Panc1 (cell line): Measurements from ENCODE around the gene C16orf86. TPM values are rescaled to one million over a fixed set of nuclear protein-coding genes. Genes with fewer than 3 reads are reported as not detected.

Experiments
- ATAC-seq: fragments of 200-7000 bp; cut with Tn5 transposase; 2 replicates; pipeline ENCODE4 v1.9.1; 2020; ENCODE audit warnings: mild to moderate bottlenecking, moderate library complexity
- BruUV-seq: library from RNA; stranded (reverse); fragments of 400-500 nt; replicated peaks from 2 replicates; lab custom pipeline; 2021; lab: Mats Ljungman, UMichigan
- CTCF ChIA-PET: fragments of 300-600 bp; sonication (Branson Sonifier 250); formaldehyde crosslinking; loops from one replicate; lab custom pipeline; 2022; ENCODE audit warnings: antibody characterized with exemption; lab: Charles Lee
- POLR2A ChIA-PET: fragments of 300-600 bp; sonication (Branson Sonifier 250); formaldehyde crosslinking; loops from one replicate; lab custom pipeline; 2022; ENCODE audit warnings: antibody characterized with exemption; lab: Charles Lee
- DNase-seq: peaks from one replicate; pipeline ENCODE4 v3.0.0-alpha.2; 2010; ENCODE audit warnings: low read depth, low spot score
- H3K27ac ChIP-seq: 2 replicates; pipeline ENCODE4 v1.5.1; 2011; ENCODE audit warnings: mild to moderate bottlenecking, low read length, inconsistent platforms
- H3K27me3 ChIP-seq: fragments of 200-500 bp; sonication (Bioruptor generic); 2 replicates; pipeline ENCODE4 v1.6.0; 2014; ENCODE audit warnings: low read length, inconsistent platforms; ENCODE audit not compliant: control insufficient read depth, insufficient read depth
- H3K36me3 ChIP-seq: fragments of 200-500 bp; sonication (Bioruptor generic); 2 replicates; pipeline ENCODE4 v1.5.1; 2014; ENCODE audit warnings: inconsistent platforms, mild to moderate bottlenecking, low read length, moderate library complexity; ENCODE audit not compliant: control insufficient read depth, insufficient read depth
- H3K4me1 ChIP-seq: 2 replicates; pipeline ENCODE4 v1.5.1; 2011; ENCODE audit warnings: inconsistent platforms, mild to moderate bottlenecking, low read length, moderate library complexity; ENCODE audit not compliant: control insufficient read depth, insufficient read depth
- H3K4me3 ChIP-seq, 2 experiments: 2 replicates each; pipeline ENCODE4 v1.5.1; 2011 to 2012; ENCODE audit warnings: low read depth in 2 of 2, low read length in 2 of 2, mild to moderate bottlenecking in 2 of 2, inconsistent platforms in 1 of 2, moderate library complexity in 1 of 2
- H3K9me3 ChIP-seq: fragments of 200-500 bp; sonication (Bioruptor generic); 2 replicates; pipeline ENCODE4 v1.5.1; 2014; ENCODE audit warnings: low read depth, mild to moderate bottlenecking, inconsistent platforms, low read length, moderate library complexity; ENCODE audit not compliant: control insufficient read depth, insufficient read depth
- CTCF ChIP-seq: fragments of 450-650 bp; IDR thresholded peaks from 2 replicates; pipeline ENCODE4 v1.5.1; 2017; ENCODE audit warnings: mild to moderate bottlenecking
- POLR2AphosphoS5 ChIP-seq: IDR thresholded peaks from 2 replicates; pipeline ENCODE4 v1.6.1; 2012; ENCODE audit warnings: mild to moderate bottlenecking, low read depth, low read length, moderate library complexity
- REST ChIP-seq, 2 experiments: IDR thresholded peaks; 2 replicates each; pipeline ENCODE4 v1.6.1; 2011 to 2012; ENCODE audit warnings: low read depth in 2 of 2, control low read depth in 1 of 2, low read length in 1 of 2, mild to moderate bottlenecking in 1 of 2, moderate library complexity in 1 of 2; ENCODE audit not compliant: insufficient read depth in 1 of 2
- SIN3A ChIP-seq: IDR thresholded peaks from 2 replicates; pipeline ENCODE4 v1.6.1; 2012; ENCODE audit warnings: low read depth, mild to moderate bottlenecking, low read length, moderate library complexity, borderline replicate concordance; ENCODE audit not compliant: insufficient read depth
- TCF7L2 ChIP-seq: IDR thresholded peaks from 2 replicates; pipeline ENCODE4 v1.6.1; 2011; ENCODE audit warnings: mild to moderate bottlenecking, low read depth, low read length, inconsistent platforms
- in situ Hi-C: cut with HindIII; loops from 2 replicates; pipeline ENCODE4 v1.10.0; 2016; ENCODE audit warnings: low sequenced_read_pairs, low pct_unique_long_range_greater_than_20kb
- intact Hi-C: fragments of 100-400 bp; cut with micrococcal nuclease; formaldehyde crosslinking; loops from one replicate; pipeline ENCODE4 v1.10.0; 2022; ENCODE audit not compliant: unreplicated experiment
- total RNA-seq: library from RNA; stranded (reverse); gene quantifications from one replicate; pipeline ENCODE4 v1.2.1, GENCODE V29; 2021; ENCODE audit not compliant: unreplicated experiment

Gene C16orf86
- total RNA-seq, 1 experiment from 2014 or later: 0.80 TPM

GRCh38 chr16:67663877-67664222, 2.8 kb upstream of the C16orf86 start:
- Histone ChIP-seq H3K4me1 (peaks cover 15% of the 10 kb centered on the region), H3K27ac (no peak overlapping the region), H3K4me3 (no peak overlapping the region), H3K9me3 (no peaks in the 10 kb centered on the region), H3K27me3 (no peaks in the 10 kb centered on the region), H3K36me3 (peaks cover 2% of the 10 kb centered on the region; the same call in 1 of the 2 replicates)
- ATAC-seq: no peak
- CTCF ChIA-PET: no interaction called here
- in situ Hi-C loops (no loop called here), intact Hi-C loops (no loop called here)
- DNase-seq: no peak
- POLR2A ChIA-PET: no interaction called here
- BruUV-seq: no TSS peak
- TF ChIP-seq SIN3A (no peak), POLR2AphosphoS5 (no peak), REST (IDR thresholded peaks at IDR 0.05; ENCODE audit: insufficient read depth in 1 of 2, low read depth in 2 of 2, low read length in 1 of 2) (no peak), TCF7L2 (no peak), CTCF (peak; percentile 4; the same call in 1 of the 2 replicates)

- no peaks in the 10 kb centered on the region for H3K9me3 ChIP-seq
- no peaks in the 10 kb centered on the region for H3K27me3 ChIP-seq
- H3K36me3 ChIP-seq: peaks cover 2% of the 10 kb centered on the region; the same call in 1 of the 2 replicates
- intact Hi-C loops (no loop called here), in situ Hi-C loops (no loop called here)
- TF ChIP-seq TCF7L2 (no peak), CTCF (no peak), POLR2AphosphoS5 (no peak), SIN3A (no peak), REST (IDR thresholded peaks at IDR 0.05; ENCODE audit: insufficient read depth in 1 of 2, low read depth in 2 of 2, low read length in 1 of 2) (no peak)
- DNase-seq (no peak), ATAC-seq (no peak)
- ChIA-PET POLR2A (no interaction called here), CTCF (no interaction called here)
- no peak overlapping the region for H3K4me3 ChIP-seq
- H3K27ac ChIP-seq: no peak overlapping the region
- BruUV-seq: no TSS peak
- peaks cover 14% of the 10 kb centered on the region for H3K4me1 ChIP-seq
These were observed 2.4 kb upstream of the C16orf86 start for GRCh38 chr16:67664258-67664657.
